GM19455 (cell line): ENCODE results near the gene HOXB3.

ENCODE experiments used
- ATAC-seq: cut with Tn5 transposase; IDR thresholded peaks from one replicate; pipeline ENCODE4 v1.9.1; 2021; ENCODE audit not compliant: unreplicated experiment

HOXB3 gene

GRCh38 chr17:48613862-48614694, 24.0 kb upstream of the HOXB3 start:
- ATAC-seq: no peak

- no peak for ATAC-seq
Observed at GRCh38 chr17:48612854-48613691, 23.0 kb upstream of the HOXB3 start.

- no peak for ATAC-seq
Observed at GRCh38 chr17:48612456-48612853, 22.4 kb upstream of the HOXB3 start.

GRCh38 chr17:48611681-48612455, 21.8 kb upstream of the HOXB3 start:
- ATAC-seq: no peak

GRCh38 chr17:48611213-48611612, 21.2 kb upstream of the HOXB3 start:
- ATAC-seq: no peak

GRCh38 chr17:48610282-48611211, 20.5 kb upstream of the HOXB3 start, which contains the start of gene HOXB7:
HOXB7 (minus strand) TSS chr17:48611017; CDS start chr17:48610918, 99 bp downstream.
- ATAC-seq: no peak

- no peak for ATAC-seq
Observed at GRCh38 chr17:48609759-48610281, 19.8 kb upstream of the HOXB3 start.

GRCh38 chr17:48609033-48609432, 19.0 kb upstream of the HOXB3 start:
- no peak for ATAC-seq

- no peak for ATAC-seq
Observed at GRCh38 chr17:48608494-48608834, 18.4 kb upstream of the HOXB3 start.

GRCh38 chr17:48606892-48607614, 17.0 kb upstream of the HOXB3 start:
- ATAC-seq: no peak

- no peak for ATAC-seq
Observed at GRCh38 chr17:48605991-48606891, 16.2 kb upstream of the HOXB3 start.

GRCh38 chr17:48605409-48605919, 15.4 kb upstream of the HOXB3 start:
- ATAC-seq: no peak

GRCh38 chr17:48604770-48605329, 14.8 kb upstream of the HOXB3 start, which contains the start of gene HOXB6:
HOXB6 (minus strand) TSS chr17:48604986; CDS start chr17:48598150, 6,836 bp downstream.
- ATAC-seq: no peak

GRCh38 chr17:48603959-48604769, 14.1 kb upstream of the HOXB3 start:
- ATAC-seq: no peak

GRCh38 chr17:48601539-48602425, 11.7 kb upstream of the HOXB3 start:
- ATAC-seq: no peak

- ATAC-seq: no peak
Observed at GRCh38 chr17:48601207-48601538, 11.1 kb upstream of the HOXB3 start.
